Karpas-422 (cell line): ENCODE results near the gene NIP7. TPM values are rescaled to one million over a fixed set of nuclear protein-coding genes. Genes with fewer than 3 reads are reported as not detected.

Source experiments
- DNase-seq: peaks from one replicate; pipeline ENCODE4 v3.0.0-alpha.2; 2015
- H2AFZ ChIP-seq: fragments of 200-600 bp; sonication (generic); 2 replicates; pipeline ENCODE4 v1.6.1; 2014; ENCODE audit warnings: antibody characterized with exemption, low read length, mixed read lengths
- H3K27ac ChIP-seq: fragments of 200-600 bp; sonication (generic); 2 replicates; pipeline ENCODE4 v1.5.1; 2014; ENCODE audit warnings: mild to moderate bottlenecking, low read length, moderate library complexity
- H3K27me3 ChIP-seq: fragments of 200-600 bp; sonication (generic); 2 replicates; pipeline ENCODE4 v1.6.1; 2014; ENCODE audit warnings: low read length, mixed read lengths
- H3K36me3 ChIP-seq: fragments of 200-600 bp; sonication (generic); 2 replicates; pipeline ENCODE4 v1.6.1; 2014; ENCODE audit warnings: low read length, mixed read lengths; ENCODE audit not compliant: insufficient read depth
- H3K4me1 ChIP-seq: fragments of 200-600 bp; sonication (generic); 2 replicates; pipeline ENCODE4 v1.6.1; 2014; ENCODE audit warnings: mild to moderate bottlenecking, low read length, mixed read lengths
- H3K4me2 ChIP-seq: fragments of 200-600 bp; sonication (generic); 2 replicates; pipeline ENCODE4 v1.6.1; 2014; ENCODE audit warnings: low read length, low read depth, mild to moderate bottlenecking; ENCODE audit not compliant: poor library complexity, severe bottlenecking
- H3K4me3 ChIP-seq: fragments of 200-600 bp; sonication (generic); 2 replicates; pipeline ENCODE4 v1.5.1; 2014; ENCODE audit warnings: mild to moderate bottlenecking, antibody characterized with exemption, low read length, mixed read lengths
- H3K79me2 ChIP-seq: fragments of 200-600 bp; sonication (generic); 2 replicates; pipeline ENCODE4 v1.6.1; 2014; ENCODE audit warnings: mild to moderate bottlenecking, low read length, mixed read lengths
- H3K9ac ChIP-seq: fragments of 200-600 bp; sonication (generic); 2 replicates; pipeline ENCODE4 v1.6.0; 2014; ENCODE audit warnings: low read length
- H3K9me2 ChIP-seq: fragments of 200-600 bp; sonication (generic), shearing (Covaris generic); replicated peaks from 2 replicates; pipeline ENCODE4 v1.6.0; 2014; ENCODE audit warnings: mild to moderate bottlenecking, low read length, moderate library complexity; ENCODE audit not compliant: insufficient read depth
- H3K9me3 ChIP-seq: fragments of 300-700, 200-600 bp; sonication (generic); 2 replicates; pipeline ENCODE4 v1.6.1; 2014; ENCODE audit warnings: low read length, mixed read lengths
- H4K20me1 ChIP-seq: fragments of 200-600 bp; sonication (generic); 2 replicates; pipeline ENCODE4 v1.6.1; 2014; ENCODE audit warnings: mild to moderate bottlenecking, antibody characterized with exemption, low read length, low read depth; ENCODE audit not compliant: insufficient read depth
- total RNA-seq: library from RNA; depleted of rRNA; stranded (reverse); fragments of >200 nt; shearing (Covaris generic); gene quantifications from 2 replicates; pipeline ENCODE4 v1.2.3, GENCODE V29; 2014; ENCODE audit warnings: low replicate concordance

The NIP7 gene
- total RNA-seq, 1 experiment from 2014 or later: 24.4 TPM

DNA sequence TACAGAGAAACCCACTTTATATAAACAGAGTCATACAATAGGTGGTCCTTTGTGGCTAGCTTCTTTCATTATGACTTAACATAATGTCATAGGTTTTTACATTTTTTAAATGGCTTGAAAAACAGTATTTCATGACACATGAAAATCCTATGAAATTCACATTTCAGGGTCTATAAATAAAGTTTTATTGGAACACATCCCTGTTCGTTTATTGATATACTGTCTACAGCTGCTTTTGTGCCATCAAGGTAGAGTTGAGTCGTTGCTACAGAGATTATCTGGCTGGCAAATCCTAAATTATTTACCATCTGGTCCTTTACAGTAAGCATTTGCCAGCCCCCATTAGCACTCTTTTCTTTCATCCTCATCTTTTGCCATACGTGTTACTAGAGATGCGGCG is 26.1 kb upstream of the NIP7 start:
- no peak for DNase-seq
- no peak overlapping the region for H3K4me3 ChIP-seq
- peaks cover 7% of the 10 kb centered on the region for H3K4me1 ChIP-seq
- peaks cover 38% of the 10 kb centered on the region for H3K79me2 ChIP-seq
- H3K9me2 ChIP-seq: no peaks in the 10 kb centered on the region
- H3K9ac ChIP-seq: no peak overlapping the region
- peaks cover 14% of the 10 kb centered on the region for H3K36me3 ChIP-seq
- no peak overlapping the region for H2AFZ ChIP-seq
- H3K27me3 ChIP-seq: no peaks in the 10 kb centered on the region
- peaks cover 17% of the 10 kb centered on the region for H4K20me1 ChIP-seq
- no peak overlapping the region for H3K4me2 ChIP-seq
- H3K9me3 ChIP-seq: no peaks in the 10 kb centered on the region
- no peak overlapping the region for H3K27ac ChIP-seq

DNA sequence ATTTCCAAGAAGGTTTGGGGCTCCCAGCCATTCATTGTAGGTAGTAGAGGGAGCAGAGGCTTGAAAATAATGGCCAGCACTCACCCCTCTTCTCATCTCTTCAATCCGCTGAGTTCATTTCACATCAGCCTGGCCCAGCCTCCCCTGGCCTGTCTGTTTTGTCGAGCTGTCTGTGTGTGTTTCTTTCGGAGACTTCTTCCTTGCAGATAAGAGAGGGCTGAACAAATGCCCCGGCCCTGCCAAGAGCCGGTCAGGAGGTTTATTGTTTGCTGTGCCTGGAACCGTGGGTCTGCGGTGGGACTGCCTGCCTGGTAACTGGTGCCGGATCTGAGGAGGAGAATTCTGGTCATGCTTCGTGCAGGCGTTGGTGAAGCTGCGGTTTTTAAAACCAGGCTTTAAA is 25.0 kb upstream of the NIP7 start:
- Histone ChIP-seq H2AFZ (no peak overlapping the region), H3K36me3 (peaks cover 14% of the 10 kb centered on the region), H3K9me3 (no peaks in the 10 kb centered on the region), H3K9me2 (no peaks in the 10 kb centered on the region), H3K27ac (no peak overlapping the region), H3K4me1 (peaks cover 7% of the 10 kb centered on the region), H3K79me2 (peaks cover 38% of the 10 kb centered on the region), H3K4me3 (no peak overlapping the region), H3K9ac (no peak overlapping the region), H4K20me1 (peaks cover 17% of the 10 kb centered on the region), H3K4me2 (no peak overlapping the region), H3K27me3 (no peaks in the 10 kb centered on the region)
- no peak for DNase-seq

DNA sequence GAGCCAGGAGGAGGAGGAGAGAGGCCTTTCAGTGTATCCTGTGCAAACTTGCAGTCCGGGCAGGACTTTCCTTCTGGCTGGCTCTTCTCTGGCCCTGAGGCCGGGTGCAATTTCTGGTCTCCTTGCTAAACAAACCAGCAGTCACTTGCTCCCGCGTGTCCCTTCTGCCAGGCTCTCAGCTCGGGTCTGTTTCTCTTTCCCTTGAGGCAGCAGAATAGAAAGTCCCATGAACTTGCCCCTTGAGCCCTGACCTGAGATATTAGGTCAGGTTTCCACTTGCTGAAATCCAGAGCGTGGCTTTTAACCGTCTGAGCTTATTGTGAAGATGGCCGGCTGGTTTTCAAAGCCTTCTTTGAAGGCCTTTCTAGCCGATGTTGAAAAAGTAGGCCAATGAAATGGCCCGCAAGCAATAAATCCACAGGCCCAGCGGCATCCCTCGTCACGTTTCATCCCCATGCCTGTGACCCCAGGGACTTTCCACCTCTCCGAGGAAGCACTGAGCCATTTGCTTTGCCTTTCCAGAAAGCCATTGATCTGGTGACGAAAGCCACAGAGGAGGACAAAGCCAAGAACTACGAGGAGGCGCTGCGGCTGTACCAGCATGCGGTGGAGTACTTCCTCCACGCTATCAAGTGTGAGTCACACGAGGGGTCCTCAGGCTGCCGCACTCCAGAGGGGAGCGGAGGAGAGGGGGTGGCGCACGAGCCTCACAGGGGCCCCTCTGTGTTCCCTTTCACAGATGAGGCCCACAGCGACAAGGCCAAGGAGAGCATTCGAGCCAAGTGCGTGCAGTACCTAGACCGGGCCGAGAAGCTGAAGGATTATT is 23.9 kb upstream of the NIP7 start:
- DNase-seq: no peak
- peaks cover 19% of the 10 kb centered on the region for H3K36me3 ChIP-seq
- no peak overlapping the region for H3K4me2 ChIP-seq
- H3K27me3 ChIP-seq: no peaks in the 10 kb centered on the region
- H3K79me2 ChIP-seq: peaks cover 35% of the 10 kb centered on the region
- no peak overlapping the region for H2AFZ ChIP-seq
- no peaks in the 10 kb centered on the region for H3K9me2 ChIP-seq
- peaks cover 17% of the 10 kb centered on the region for H4K20me1 ChIP-seq
- no peak overlapping the region for H3K27ac ChIP-seq
- H3K9ac ChIP-seq: no peak overlapping the region
- no peak overlapping the region for H3K4me3 ChIP-seq
- H3K4me1 ChIP-seq: peaks cover 5% of the 10 kb centered on the region
- no peaks in the 10 kb centered on the region for H3K9me3 ChIP-seq

DNA sequence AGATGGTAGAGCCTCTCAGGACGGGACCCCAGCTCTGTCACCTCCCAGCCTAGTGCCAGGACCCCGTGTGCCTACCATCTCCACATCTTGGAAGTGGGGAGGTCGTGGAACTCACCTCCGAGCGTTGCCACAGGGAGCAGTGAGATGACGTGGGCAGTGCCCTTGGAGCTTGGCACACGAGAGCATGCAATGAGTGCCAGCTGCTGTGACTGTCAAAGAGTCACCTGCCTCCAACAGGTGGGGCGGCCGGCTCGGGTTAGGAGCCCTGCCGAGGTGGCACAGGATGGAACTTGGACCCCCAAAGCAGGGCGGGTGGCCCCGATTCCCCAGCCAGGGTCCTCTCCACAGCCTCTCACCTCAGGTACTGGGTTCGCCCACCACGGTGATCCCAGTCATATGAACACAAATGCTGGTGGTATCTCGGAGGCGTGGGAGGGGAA is 23.0 kb upstream of the NIP7 start:
- no peaks in the 10 kb centered on the region for H3K9me3 ChIP-seq
- H4K20me1 ChIP-seq: peaks cover 17% of the 10 kb centered on the region
- DNase-seq: no peak
- no peaks in the 10 kb centered on the region for H3K9me2 ChIP-seq
- peaks cover 23% of the 10 kb centered on the region for H3K36me3 ChIP-seq
- H3K79me2 ChIP-seq: peaks cover 32% of the 10 kb centered on the region
- no peaks in the 10 kb centered on the region for H3K27me3 ChIP-seq
- H3K27ac ChIP-seq: no peak overlapping the region
- peaks cover 4% of the 10 kb centered on the region for H3K4me1 ChIP-seq
- H3K4me3 ChIP-seq: no peak overlapping the region
- H3K9ac ChIP-seq: no peak overlapping the region
- H2AFZ ChIP-seq: no peak overlapping the region
- no peak overlapping the region for H3K4me2 ChIP-seq

DNA sequence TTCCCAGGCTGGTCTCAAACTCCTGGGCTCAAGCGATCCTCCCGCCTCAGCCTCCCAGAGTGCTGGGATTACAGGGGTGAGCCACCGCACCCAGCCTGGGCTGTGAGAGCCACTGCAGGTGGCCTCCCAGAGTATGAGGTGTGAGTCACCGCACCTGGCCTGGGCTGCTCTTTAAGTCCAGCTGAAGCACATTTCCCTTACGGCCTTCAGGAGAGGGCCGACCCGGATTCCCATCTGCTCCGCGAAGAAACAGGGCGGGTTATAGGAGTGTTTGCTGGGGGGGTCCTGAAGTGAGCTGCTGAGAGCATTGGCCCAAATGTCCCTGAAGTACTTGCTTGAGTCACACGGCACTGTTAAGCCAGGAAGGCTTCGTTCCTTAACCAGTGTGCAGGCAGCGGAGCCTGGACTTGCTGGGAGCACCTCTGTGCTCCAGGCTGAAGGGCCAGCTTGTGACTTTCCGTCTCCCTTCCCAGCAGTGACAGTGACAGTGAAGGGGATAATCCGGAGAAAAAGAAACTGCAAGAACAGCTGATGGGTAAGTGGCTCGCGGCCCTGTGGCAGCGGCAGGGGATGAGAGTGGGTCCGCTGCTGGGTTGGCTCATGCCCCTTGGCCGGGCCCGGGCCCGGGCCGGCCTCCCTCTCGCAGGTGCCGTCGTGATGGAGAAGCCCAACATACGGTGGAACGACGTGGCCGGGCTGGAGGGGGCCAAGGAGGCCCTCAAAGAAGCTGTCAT is 21.2 kb upstream of the NIP7 start:
- Histone ChIP-seq H3K4me3 (no peak overlapping the region), H3K9me3 (no peaks in the 10 kb centered on the region), H3K27ac (no peak overlapping the region), H3K27me3 (no peaks in the 10 kb centered on the region), H3K36me3 (peaks cover 25% of the 10 kb centered on the region), H3K9ac (no peak overlapping the region), H4K20me1 (peaks cover 13% of the 10 kb centered on the region), H3K4me1 (no peaks in the 10 kb centered on the region), H3K9me2 (no peaks in the 10 kb centered on the region), H3K79me2 (peaks cover 27% of the 10 kb centered on the region), H3K4me2 (no peak overlapping the region), H2AFZ (no peak overlapping the region)
- no peak for DNase-seq

DNA sequence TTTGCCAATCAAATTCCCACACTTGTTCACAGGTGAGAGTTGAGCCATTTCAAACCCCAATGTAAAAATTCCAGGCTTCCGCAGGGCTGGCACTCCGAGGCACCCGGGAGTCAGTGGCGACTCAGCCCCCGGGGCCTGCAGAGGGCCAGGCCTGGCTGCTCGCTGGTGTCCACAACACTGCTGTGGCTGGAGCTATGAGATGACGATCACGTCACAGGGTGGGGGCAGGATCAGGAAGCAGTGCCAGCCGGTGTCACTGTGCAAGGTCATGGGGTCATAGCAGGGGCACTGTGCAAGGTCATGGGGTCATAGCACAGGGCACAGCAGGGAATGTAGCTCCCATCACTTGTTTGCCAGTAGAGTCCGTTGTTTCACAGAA is 20.7 kb upstream of the NIP7 start:
- Histone ChIP-seq H3K4me2 (no peak overlapping the region), H4K20me1 (peaks cover 10% of the 10 kb centered on the region), H3K36me3 (peaks cover 21% of the 10 kb centered on the region), H3K4me3 (no peak overlapping the region), H3K9me2 (no peaks in the 10 kb centered on the region), H3K27ac (no peak overlapping the region), H3K4me1 (no peaks in the 10 kb centered on the region), H3K9me3 (no peaks in the 10 kb centered on the region), H3K9ac (no peak overlapping the region), H3K79me2 (peaks cover 24% of the 10 kb centered on the region), H2AFZ (no peak overlapping the region), H3K27me3 (no peaks in the 10 kb centered on the region)
- no peak for DNase-seq

DNA sequence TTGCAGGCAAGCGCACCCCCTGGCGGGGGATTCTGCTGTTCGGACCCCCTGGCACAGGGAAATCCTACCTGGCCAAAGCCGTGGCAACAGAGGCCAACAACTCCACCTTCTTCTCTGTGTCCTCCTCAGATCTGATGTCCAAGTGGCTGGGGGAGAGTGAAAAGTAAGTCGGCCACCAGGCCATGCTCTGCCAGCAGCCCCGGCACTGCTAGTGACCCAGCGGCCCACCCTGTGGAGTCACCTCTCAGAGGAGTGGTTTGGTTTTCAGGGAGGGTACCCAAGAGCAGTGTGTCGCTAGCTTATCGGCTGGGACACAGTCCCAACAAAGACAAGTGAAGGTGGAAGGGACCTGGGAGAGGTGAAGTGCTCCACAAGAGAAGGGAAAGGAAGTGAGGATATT is 20.2 kb upstream of the NIP7 start:
- peaks cover 24% of the 10 kb centered on the region for H3K79me2 ChIP-seq
- H3K27ac ChIP-seq: no peak overlapping the region
- peaks cover 21% of the 10 kb centered on the region for H3K36me3 ChIP-seq
- H3K9ac ChIP-seq: no peak overlapping the region
- no peaks in the 10 kb centered on the region for H3K9me2 ChIP-seq
- no peak overlapping the region for H3K4me2 ChIP-seq
- no peak overlapping the region for H3K4me3 ChIP-seq
- DNase-seq: no peak
- H4K20me1 ChIP-seq: peaks cover 11% of the 10 kb centered on the region
- H3K4me1 ChIP-seq: no peaks in the 10 kb centered on the region
- no peaks in the 10 kb centered on the region for H3K27me3 ChIP-seq
- no peak overlapping the region for H2AFZ ChIP-seq
- H3K9me3 ChIP-seq: no peaks in the 10 kb centered on the region

DNA sequence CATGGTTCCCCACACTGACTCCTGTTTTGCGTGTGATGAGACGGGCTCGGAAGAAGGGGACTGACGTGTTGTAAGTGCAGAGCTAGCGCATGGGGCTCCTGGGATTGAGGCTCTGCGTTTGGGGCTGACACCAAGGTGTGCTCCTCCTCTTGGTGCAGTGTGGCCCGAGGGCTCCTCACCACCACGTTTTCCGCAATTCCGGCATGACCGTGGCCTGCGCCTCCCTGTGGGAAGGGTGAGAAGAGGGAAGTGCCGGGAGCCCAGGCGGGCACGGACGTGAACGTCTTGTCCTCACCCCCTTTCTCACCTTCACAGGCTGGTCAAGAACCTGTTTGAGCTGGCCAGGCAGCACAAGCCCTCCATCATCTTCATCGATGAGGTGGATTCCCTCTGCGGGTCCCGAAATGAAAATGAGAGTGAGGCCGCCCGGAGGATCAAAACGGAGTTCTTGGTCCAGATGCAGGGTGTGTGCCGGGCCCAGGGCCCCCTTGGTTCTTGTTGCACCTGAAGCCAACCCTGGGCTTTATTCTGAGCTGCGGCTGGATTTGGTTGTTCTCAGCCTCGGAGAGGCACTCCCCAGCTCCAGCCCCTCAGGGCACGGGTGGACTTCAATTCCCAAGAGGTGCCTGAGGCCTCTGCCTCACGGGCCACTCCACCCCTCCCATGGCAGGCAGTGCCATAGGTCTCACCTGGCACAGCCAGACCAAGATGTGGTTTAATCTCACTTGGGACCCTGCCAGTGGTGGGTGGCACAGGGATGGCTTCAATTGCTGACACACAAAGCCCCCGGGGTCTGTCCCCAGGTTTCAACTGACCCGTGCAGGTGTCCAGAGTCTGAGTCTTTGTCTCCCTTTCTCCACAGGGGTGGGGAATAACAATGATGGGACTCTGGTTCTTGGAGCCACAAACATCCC is 19.5 kb upstream of the NIP7 start:
- no peaks in the 10 kb centered on the region for H3K9me3 ChIP-seq
- H3K79me2 ChIP-seq: peaks cover 26% of the 10 kb centered on the region
- no peak overlapping the region for H2AFZ ChIP-seq
- peaks cover 14% of the 10 kb centered on the region for H4K20me1 ChIP-seq
- peaks cover 27% of the 10 kb centered on the region for H3K36me3 ChIP-seq
- H3K4me1 ChIP-seq: no peaks in the 10 kb centered on the region
- no peak overlapping the region for H3K4me3 ChIP-seq
- H3K9ac ChIP-seq: no peak overlapping the region
- H3K9me2 ChIP-seq: no peaks in the 10 kb centered on the region
- H3K27me3 ChIP-seq: no peaks in the 10 kb centered on the region
- H3K4me2 ChIP-seq: no peak overlapping the region
- no peak overlapping the region for H3K27ac ChIP-seq
- no peak for DNase-seq
